ENCODE results near the gene CCDC24.

CCDC24 gene

DNA sequence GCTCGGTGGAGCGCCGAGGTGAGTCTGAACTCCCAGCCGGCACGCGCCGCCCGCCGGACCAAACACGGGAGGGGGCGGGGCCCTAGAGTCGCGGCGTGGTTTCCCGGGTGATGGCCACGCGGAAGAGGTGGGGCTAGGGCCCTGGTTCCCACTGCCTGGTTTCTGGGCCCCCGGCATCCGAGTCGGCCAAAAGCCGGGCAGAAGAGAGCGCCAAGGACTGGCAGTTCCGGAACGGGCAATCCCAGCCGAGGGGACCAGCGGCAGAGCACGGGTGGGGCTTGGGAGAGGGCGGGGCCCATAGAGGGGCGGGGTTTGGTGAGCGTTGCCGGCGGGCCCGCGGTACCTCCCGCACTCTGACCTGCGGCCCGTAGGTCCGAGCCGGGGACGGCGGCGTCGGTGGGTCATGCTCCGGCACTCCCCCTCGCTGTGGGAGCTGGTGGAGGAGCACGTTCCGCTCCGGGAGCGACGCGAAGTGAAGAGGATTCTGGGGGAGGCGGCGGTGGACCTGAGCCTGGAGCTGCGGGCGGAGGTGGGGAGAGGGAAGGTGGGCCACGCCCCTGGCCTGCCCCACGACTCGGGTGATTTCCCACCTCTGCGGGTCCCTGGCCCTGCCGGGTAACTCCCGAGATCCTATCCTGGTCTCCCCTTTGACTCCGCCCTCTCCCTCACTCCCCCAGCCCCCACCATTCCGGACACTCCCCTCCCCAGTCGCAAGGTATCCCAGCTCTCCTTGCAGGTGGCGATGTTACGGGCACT is at the start of gene CCDC24:
Gene CCDC24, plus strand, starts transcription at position 124 of the 756 bp plus-strand sequence. Its CDS starts 280 bp downstream, at position 404.
- peak; percentile 67 for DNase-seq (ENCODE audit: low spot score)

DNA sequence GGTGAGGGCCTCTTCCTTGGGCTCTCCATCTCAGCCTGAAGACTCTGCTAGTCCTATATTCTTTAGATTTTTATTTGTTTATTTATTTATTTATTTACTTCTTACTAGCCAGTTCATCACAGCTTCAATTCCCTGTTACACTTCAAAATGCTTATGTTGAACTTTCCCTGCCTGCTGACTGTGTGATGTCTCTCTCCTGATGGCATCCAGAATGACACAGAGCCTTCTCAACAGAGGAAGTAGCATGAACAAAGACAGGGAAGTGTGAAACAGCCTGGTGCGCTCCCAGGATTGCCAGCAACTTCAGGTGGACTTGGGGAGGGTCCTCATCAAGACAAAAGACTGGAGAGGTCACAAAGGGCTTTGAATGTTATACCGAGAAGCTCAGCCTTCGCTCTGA is 49.0 kb upstream of the CCDC24 start:
- DNase-seq (ENCODE audit: low spot score): no peak

DNA sequence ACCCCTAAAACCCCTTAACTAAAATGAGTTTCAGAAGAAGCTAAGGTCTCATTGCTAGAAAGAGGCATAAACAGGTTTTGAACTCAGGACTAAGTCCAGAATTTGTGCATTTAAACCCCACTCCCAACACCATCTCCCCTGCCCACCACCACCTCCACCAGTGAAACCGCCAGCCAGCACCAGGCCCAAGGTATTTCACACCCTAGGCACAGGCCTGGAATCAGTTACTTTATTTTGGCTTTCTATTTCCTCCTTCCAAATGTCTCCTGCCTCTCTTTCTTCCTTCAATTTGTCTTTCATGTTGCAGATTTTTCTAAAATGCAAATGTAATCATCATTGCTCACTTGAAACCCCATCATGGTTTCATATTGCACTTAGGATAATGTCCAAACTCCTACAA is 46.5 kb upstream of the CCDC24 start:
- no peak for DNase-seq (ENCODE audit: low spot score)

DNA sequence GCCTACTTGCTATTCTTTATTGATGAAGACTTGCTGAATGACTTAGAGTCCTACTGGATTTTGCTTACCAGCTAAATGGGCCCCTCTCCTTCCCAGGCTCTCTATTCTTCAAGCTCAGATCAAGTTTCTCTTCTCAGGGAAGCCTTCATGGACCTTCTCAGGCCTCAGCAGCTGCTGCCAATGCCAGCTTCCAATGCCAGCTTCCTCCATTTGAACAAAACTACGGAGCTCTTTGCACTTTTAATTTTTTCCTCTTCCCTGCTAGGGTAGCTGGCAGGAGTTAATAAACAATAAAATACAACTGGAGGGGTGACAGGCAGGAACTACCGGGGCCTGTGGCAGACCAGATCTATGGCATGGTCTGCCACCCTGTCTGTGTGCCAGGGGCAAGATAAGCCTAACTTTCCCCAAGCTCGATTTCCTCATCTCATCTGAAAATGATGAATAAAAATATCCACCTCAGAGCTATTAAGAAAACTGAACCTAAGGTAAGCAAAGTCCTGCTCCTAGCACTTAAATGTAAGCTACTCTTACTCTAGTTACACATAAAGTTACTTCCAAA is 45.6 kb upstream of the CCDC24 start:
- DNase-seq (ENCODE audit: low spot score): peak; percentile 33

DNA sequence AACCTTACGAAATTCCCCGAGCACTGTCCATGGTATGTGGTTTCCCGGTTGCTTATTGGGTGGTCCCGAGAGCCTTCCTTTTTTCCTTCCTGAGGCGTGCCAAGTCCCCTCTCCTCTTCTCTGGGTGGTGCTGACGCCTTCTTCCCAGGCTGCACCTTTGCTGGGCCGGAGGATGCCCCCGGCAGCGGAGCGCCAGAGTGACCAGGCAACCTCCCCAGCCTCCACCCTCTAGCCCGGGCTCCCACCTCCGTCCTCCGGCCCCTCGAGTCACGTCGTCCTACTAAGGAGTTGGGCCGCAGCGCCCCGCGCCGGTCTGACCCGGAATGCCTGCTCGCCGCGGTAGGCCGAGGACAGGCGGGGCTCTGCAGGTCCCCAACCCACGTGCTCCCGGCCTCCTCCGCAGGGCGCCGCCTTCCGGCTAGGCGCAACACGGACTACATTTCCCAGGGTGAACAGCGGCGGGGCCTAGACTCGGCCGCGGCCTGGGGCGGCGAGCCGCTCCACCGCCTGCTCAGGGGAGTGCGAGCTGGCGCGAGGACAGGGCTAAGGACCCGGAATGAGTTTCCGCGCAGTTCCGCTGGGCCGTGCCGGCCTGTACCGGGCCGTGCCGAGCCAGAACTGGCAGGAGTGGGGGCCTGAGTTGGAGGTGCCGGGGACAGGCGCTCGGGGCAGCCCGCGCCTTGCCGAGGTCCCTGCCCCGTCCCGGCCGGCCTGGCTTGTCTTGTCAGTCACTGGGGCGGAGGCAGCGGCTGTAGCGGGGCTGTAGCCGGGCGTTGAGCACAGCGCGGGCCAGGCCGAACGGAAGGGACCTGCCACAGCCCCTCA is 45.0 kb upstream of the CCDC24 start, which contains the start of gene IPO13:
Gene IPO13, plus strand, starts transcription at position 715 of the 825 bp plus-strand sequence. CDS start 651 bp downstream, outside the sequence.
- peak; percentile 96 for DNase-seq (ENCODE audit: low spot score)

DNA sequence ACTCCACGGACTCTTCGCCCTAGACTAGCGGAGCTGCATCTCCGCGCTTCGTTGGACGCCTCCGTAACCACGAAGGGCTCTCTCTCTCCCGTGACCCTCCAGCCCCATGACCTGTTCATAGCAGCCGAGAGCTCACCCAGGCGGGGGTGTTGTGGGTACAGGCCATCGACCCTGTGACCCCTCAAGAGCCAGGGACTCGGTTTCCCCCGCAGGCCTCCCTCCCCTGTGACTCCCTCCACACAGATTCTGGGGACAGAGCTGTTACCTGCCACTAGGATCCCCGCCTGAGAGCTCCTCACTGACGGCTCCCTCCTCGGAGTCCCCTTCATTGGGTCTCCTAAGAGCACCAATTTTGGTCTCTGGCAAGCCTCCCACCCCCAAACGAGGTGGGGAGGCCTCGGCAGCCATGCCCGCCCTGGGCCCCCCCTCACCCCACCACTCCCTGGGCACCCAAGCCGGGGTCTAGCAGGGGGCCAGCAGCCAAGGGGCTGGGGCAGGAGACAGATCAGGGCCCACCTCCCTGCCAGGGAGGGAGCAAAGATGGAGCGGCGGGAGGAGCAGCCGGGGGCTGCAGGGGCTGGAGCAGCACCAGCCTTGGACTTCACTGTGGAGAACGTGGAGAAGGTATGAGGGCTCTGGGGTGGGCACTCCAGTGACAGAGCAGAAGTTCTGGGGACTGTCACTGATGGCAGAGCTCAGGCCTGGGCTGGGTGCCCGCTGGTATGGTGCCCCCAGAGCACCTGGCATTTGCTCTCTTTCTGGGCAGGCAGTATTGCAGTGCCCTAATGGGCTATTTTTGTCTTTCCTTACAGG is 44.1 kb upstream of the CCDC24 start:
- no peak for DNase-seq (ENCODE audit: low spot score)

DNA sequence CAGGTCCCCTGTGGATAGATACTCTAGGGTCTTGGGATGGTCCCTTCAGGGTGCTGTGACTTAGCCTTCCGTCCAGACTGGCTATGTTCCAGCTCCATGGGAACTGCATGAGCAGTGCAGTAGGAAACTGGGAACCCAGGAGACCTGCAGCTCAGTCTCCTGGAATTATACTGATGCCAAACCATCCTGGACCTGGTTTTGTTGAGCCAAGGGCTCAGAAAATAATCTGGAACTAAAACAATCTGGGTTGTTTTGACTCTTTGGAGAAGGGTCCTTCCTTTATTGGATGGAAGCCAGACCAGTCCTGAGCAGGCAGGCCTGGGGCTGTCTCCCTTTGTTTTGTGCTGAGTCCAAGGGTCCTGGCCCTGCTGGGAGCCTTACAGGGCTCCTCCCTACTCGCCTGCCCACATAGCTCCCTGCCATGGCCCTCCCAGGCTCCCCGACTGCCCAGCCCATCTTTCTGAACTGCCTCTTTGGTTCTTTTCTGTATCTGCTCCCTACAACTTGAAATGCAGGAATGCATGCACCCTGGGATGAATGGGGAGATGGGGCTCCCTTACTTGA is 43.4 kb upstream of the CCDC24 start:
- DNase-seq (ENCODE audit: low spot score): peak; percentile 59

DNA sequence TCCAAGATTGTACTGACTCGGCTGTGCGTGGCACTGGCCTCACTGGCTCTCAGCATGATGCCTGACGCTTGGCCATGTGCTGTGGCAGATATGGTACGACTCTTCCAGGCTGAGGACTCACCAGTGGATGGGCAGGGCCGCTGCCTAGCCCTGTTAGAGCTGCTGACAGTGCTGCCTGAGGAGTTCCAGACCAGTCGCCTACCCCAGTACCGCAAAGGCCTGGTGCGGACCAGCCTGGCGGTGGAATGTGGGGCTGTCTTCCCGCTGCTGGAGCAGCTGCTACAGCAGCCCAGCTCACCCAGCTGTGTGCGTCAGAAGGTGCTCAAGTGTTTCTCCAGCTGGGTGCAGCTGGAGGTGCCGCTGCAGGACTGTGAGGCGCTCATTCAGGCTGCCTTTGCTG is 41.7 kb upstream of the CCDC24 start:
- no peak for DNase-seq (ENCODE audit: low spot score)

DNA sequence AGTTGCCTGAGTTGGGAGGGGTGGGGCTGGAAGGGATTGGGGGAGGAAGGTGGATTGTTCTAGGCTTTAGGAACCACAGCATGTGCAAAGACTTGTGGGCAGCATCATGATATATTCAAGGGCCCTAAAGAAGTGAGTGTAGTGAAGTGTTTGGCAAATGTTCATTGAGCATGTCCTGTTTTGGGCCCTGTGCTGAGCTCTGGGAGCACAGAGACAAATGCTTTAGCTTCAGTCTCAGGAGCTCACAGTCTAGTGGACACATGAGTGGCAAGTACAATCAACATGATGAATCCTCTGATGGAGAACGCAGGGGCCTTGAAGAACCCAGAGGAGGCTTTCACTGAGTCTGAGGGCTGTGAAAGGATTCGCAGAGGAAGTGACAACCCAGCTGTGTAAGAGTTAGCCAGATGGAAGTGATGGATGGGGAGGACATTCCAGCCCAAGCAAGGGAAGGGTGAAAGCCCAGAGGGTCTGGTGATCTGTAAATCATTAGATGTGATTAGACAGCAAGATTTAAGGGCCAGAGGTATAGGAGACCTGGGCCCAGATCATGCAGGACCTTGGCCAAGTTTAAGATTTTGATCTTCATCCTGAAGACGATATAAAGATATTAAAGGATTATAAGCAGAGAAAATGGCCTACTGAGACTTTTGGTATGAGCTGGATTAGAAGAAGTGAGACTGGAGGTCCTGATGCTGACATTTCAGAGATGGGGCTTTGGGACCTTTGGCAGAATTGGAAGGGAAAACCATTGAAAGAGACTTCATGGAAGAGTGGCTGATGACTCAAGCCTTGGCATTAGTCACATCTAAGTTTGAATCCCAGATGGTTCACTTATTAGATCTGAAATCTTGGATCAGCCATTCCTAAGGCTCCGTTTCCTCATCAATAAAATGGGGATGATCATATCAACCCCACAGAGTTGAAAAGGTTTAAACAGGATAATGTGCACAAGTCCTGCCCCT is 40.1 kb upstream of the CCDC24 start:
- DNase-seq (ENCODE audit: low spot score): peak; percentile 28

DNA sequence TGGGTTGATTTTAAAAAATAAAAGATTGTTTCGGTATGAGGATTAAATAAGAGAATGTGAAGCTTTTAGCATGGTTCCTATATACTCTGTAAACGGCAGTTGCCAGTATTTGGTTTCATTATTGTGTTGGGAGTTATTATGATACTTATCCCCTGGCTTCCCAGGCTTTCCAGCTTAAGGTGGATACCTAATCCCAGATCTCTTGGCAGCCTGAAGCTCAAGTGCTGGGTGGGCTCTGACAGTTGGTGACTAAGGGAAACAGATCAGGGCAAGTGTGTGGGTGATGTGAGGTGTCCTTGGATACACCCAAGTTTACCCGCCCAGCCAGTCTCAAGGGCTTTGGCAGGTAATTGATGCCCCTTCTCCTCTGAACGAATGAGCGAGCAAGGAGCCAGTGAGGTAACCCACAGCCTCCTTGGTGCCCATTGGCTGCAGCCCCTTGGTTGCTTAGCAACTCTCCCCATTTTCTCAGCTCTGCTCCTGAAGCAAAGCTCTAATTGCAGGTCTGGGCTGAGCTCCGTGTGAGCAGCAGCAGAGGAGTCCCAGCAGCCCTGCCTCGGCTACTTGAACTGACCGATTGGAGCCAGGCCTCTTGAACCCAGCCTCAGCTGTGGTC is 38.6 kb upstream of the CCDC24 start:
- DNase-seq (ENCODE audit: low spot score): peak; percentile 49

DNA sequence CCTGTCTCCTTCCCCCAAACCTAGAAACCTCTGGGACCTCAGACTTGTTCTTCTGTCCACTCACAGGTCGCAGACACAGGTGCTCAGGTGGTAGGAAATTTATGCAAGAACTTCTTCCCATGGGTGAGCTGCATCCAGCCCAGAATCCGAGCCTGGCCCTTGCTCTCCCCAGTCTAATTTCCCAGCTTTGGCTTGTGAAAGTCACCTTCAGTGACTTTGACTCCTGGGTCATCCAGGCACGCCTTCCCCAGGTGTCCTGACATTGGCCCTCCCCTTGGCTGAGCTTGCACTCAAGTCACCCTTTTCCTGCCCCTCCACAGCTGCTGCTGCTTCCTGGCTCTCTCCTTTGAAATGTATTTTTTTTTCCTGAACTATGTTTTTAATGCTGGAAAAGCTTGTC is 38.0 kb upstream of the CCDC24 start:
- no peak for DNase-seq (ENCODE audit: low spot score)

DNA sequence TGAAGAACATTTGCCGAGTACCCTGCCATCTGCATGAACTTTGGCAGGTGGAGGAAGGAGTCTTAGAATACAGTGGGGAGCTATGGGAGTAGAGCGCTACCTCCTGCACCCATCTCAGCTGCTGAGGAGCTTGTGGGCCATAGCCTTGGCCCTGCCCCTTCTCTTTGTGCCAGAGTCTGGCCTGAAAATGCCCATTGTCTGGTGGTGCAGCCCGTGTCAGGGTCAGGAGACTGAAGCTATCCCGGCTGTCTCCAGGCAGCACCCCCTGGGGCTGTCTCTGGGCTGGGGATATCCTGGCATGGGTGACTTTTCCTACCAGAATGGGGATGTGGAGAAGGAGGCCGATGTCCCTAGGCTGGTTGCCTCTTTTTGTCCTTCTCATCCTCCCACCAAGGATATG is 37.4 kb upstream of the CCDC24 start:
- DNase-seq (ENCODE audit: low spot score): peak; percentile 97

DNA sequence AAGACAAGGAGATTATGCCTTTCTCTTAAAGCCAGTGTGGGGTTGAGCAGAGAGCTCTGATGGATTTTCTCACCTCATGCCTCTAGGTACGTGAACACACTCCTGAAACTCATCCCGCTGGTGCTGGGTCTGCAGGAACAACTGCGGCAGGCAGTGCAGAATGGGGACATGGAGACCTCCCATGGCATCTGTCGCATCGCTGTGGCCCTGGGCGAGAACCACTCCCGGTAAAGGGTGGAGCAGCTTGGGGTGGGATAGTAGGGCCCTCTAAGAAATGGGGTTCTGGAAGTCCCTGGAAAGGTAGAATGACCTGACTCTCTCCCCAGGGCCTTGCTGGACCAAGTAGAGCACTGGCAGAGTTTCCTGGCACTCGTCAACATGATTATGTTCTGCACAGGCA is 35.2 kb upstream of the CCDC24 start:
- DNase-seq (ENCODE audit: low spot score): no peak

DNA sequence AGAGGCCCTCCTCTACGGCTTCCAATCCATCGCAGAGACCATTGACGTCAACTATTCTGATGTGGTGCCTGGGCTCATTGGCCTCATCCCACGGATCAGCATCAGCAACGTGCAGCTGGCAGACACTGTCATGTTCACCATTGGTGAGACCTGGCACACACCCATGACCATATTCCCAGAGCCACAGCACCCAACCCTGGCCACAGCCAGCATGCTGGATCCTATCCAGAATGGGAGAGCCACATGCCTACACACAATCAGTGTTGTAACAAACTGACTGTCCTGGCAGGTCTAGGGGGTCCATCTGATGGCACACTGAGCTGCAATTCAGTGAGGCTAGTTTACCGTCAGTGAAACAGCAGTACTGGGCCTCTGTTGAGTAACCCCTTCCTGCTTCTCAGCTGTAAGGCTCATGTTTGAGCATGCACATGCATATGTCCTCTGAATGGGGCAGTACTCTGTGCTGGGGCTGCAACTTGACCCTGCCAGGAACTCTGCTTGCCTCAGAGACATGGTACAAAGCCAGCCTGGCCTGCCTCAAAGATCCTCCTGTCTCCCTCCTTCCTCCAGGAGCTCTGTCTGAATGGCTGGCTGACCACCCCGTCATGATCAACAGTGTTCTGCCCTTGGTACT is 33.9 kb upstream of the CCDC24 start:
- no peak for DNase-seq (ENCODE audit: low spot score)

DNA sequence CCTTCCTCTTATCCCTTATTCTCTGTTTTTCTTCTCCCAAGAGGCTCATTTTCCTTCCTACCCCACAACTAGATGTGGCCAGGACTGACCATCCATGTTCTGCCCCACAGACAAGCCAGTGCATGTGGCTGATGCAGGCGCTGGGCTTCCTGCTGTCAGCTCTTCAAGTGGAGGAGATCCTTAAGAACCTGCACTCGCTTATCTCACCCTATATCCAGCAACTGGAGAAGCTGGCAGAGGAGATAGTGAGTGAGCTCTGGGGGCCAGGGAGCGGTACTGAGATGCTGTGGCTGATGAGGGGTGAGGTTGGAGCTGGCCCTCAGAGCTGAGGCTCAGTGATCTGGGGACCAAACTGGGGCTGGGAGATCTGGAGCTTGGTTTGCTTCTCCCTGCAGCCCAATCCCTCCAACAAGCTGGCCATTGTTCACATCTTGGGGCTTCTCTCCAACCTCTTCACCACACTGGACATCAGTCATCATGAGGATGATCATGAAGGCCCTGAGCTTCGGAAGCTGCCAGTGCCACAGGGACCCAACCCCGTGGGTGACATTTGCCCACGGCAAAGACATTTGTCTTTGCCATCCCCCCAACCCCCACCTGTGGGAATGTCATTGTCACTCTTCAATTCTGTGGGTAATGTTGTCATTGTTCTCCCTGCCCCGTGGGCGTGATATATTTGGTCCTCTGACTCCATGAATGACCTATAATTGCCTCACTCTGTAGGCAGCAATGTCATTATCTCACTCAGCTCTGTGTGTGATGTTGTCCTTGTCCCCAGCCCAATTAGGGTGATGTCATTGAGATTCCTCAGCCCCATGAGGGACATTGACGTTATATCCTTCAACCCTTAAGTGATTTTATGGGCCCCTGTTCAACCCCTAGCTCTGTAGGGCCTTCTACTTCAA is 32.8 kb upstream of the CCDC24 start:
- peak; percentile 71 for DNase-seq (ENCODE audit: low spot score)

DNA sequence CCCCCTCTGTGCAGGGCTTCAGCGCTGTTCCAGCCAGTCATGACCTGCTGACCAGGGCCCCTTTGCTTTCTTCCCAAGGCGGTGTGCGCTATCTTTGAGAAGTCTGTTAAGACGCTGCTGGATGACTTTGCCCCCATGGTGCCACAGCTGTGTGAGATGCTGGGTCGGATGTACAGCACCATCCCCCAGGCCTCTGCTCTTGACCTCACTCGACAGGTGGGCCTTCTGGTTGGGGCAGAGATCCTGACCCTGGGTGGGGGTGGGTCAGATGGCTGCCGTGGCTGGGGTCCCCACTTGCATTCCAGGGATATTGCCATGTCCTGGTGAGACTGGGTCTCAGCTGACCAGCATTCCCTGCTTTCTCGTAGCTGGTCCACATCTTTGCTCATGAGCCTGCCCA is 30.6 kb upstream of the CCDC24 start:
- DNase-seq (ENCODE audit: low spot score): no peak

DNA sequence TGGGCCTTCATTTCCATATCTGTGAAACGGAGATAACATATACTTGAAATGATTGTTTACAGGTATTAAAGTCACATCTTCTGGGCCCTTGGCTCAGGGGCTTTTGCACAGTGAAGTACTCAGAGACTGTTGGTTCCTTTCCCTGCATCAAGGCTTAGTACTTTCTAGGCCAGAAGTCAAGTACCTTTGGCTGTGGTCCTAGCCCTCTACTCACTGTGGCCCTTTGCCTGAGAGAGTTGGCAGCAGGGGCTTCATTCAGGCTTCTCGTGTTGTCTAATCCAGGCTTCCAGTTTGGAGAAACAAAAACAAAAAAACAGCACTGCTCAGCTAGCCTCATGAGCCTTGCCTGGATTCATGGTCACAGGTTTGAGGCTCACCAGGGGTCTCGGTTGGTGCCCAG is 29.7 kb upstream of the CCDC24 start:
- peak; percentile 42 for DNase-seq (ENCODE audit: low spot score)

DNA sequence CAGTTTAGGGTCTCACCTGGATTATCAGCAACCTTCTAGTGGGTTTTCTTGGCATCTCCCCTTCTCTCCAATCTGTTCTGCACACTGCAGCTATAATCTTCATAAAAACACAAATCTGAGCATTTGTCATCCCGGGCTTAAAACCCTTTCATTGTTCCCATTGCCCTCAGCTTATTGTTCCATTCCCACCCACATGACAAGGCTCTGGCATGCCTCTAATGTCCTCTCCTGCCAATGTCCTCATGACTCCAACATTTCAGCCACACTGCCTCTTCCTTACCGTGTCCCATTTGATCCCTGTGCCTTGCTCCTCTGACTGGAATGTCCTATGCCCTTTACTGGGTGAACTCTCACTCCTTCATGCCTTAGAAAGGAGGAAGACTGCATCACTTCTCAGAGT is 29.1 kb upstream of the CCDC24 start:
- peak; percentile 86 for DNase-seq (ENCODE audit: low spot score)

All from pons (tissue), 1 donor.